ENCODE data around the gene DDX39B.

DDX39B gene

GRCh38 chr6:31585491-31585890 lies 43.7 kb upstream of the DDX39B start:
- Histone ChIP-seq H3K4me3 (replicated peaks; ENCODE audit: insufficient read depth, low read length) (no peak overlapping the region), H3K27ac (replicated peaks) (peak overlapping the region; percentile 98), H3K27me3 (ENCODE audit: insufficient read depth, poor library complexity, severe bottlenecking) (no peaks in the 10 kb centered on the region)
- no peak for TF ChIP-seq GABPA (IDR thresholded peaks at IDR 0.05; ENCODE audit: low read depth)
- TF ChIP-seq POLR2AphosphoS5 (IDR thresholded peaks at IDR 0.05; ENCODE audit: low read depth): no peak
- TF ChIP-seq CTCF (IDR thresholded peaks at IDR 0.05; ENCODE audit: insufficient read depth, low read length): peak; percentile 59
- TF ChIP-seq REST (IDR thresholded peaks at IDR 0.05; ENCODE audit: insufficient replicate concordance, low read depth): no peak
- no peak for TF ChIP-seq SPI1 (IDR thresholded peaks at IDR 0.05; ENCODE audit: borderline replicate concordance, low read depth)
- peak in 1 of 2 experiments; percentile 82 for DNase-seq (ENCODE audit: low read depth in 1 of 2, low spot score in 1 of 2)

GRCh38 chr6:31582230-31582643 lies 40.4 kb upstream of the DDX39B start, which contains the start of gene LTB:
Gene LTB, minus strand, starts transcription at chr6:31582424. Its CDS starts 7 bp downstream, at chr6:31582417.
- TF ChIP-seq REST (IDR thresholded peaks at IDR 0.05; ENCODE audit: insufficient replicate concordance, low read depth) (no peak), GABPA (IDR thresholded peaks at IDR 0.05; ENCODE audit: low read depth) (no peak), SPI1 (IDR thresholded peaks at IDR 0.05; ENCODE audit: borderline replicate concordance, low read depth) (0 out of 2 replicates have a peak, but pooled peaks have one; percentile 16), POLR2AphosphoS5 (IDR thresholded peaks at IDR 0.05; ENCODE audit: low read depth) (no peak), CTCF (IDR thresholded peaks at IDR 0.05; ENCODE audit: insufficient read depth, low read length) (no peak)
- Histone ChIP-seq H3K4me3 (replicated peaks; ENCODE audit: insufficient read depth, low read length) (peak within 1 kb of the TSS; percentile 55), H3K27me3 (ENCODE audit: insufficient read depth, poor library complexity, severe bottlenecking) (no peaks in the 10 kb centered on the region), H3K27ac (replicated peaks) (peak within 1 kb of the TSS; percentile 89)
- DNase-seq (ENCODE audit: low read depth in 1 of 2, low spot score in 1 of 2): peak in 1 of 2 experiments; percentile 39

- Histone ChIP-seq H3K27ac (replicated peaks) (peak overlapping the region; percentile 89), H3K4me3 (replicated peaks; ENCODE audit: insufficient read depth, low read length) (peak overlapping the region; percentile 55), H3K27me3 (ENCODE audit: insufficient read depth, poor library complexity, severe bottlenecking) (no peaks in the 10 kb centered on the region)
- TF ChIP-seq CTCF (IDR thresholded peaks at IDR 0.05; ENCODE audit: insufficient read depth, low read length) (no peak), POLR2AphosphoS5 (IDR thresholded peaks at IDR 0.05; ENCODE audit: low read depth) (peak; percentile 32; the same call in 1 of the 2 replicates)
- DNase-seq (ENCODE audit: low read depth in 1 of 2, low spot score in 1 of 2): no peak
Measured at GRCh38 chr6:31581434-31582229, 39.8 kb upstream of the DDX39B start.
